HG03575 (cell line): ENCODE data around the gene TGFBR3.
"Not testable (repeated sequence)": the region's sequence is repeated elsewhere in the genome, so short reads cannot be mapped to it uniquely, and the experiment has no call there.

Experiments
- ATAC-seq: cut with Tn5 transposase; IDR thresholded peaks from one replicate; pipeline ENCODE4 v1.9.1; 2021; ENCODE audit not compliant: unreplicated experiment, insufficient number of reproducible peaks, low FRiP score; ENCODE audit errors: extremely low read depth

The TGFBR3 gene

DNA sequence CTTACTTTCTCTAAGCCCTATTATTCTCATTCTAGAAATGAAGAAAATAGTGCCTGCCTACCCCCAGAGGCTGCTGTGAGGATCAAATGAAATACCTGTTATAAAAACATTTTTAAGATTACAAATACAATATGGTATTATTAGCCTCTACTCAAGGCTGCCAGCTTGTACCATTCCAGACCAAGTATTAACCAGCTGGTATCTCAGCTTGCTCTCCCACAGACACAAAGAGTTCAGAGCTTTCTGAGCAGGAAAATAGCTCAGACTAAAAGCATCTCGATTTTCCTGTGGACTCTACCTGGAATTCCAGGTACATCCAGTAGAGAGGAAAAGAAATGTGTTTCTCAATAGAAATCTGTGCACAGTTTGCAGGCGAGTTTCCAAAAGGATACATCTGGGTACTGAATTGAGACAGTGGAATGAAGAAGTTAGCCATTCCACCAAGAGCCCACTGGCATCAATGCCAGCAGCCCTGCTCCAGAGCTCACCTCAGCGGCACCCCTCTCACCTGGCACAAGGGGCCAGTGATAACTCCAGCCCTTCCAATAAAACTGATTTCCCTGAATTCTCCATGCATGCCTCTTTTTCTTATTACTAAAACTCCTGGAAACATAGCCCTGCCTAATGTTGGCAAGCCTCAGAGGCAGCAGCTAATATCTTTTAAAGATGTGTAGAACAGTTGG is 31.0 kb downstream of the TGFBR3 start:
- ATAC-seq = no peak

GRCh38 chr1:91853397-91853796 is 32.6 kb downstream of the TGFBR3 start:
- ATAC-seq = no peak

DNA sequence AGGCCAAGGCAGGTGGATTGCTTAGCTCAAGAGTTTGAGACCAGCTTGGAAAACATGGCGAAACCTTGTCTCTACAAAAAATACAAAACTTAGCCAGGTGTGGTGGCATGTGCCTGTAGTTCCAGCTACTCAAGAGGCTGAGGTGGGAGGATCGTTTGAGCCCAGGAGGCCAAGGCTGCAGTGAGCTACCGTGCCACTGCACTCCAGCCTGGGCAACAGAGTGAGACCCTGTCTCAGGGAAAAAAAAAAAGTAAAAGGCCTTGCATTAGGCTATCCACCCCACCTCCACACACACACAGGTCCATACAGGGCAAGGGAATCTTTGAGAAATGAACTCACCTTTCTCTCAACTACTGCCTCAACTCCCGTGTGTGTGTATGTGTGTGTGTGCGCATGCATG is 33.9 kb downstream of the TGFBR3 start:
- ATAC-seq = not testable (repeated sequence)

DNA sequence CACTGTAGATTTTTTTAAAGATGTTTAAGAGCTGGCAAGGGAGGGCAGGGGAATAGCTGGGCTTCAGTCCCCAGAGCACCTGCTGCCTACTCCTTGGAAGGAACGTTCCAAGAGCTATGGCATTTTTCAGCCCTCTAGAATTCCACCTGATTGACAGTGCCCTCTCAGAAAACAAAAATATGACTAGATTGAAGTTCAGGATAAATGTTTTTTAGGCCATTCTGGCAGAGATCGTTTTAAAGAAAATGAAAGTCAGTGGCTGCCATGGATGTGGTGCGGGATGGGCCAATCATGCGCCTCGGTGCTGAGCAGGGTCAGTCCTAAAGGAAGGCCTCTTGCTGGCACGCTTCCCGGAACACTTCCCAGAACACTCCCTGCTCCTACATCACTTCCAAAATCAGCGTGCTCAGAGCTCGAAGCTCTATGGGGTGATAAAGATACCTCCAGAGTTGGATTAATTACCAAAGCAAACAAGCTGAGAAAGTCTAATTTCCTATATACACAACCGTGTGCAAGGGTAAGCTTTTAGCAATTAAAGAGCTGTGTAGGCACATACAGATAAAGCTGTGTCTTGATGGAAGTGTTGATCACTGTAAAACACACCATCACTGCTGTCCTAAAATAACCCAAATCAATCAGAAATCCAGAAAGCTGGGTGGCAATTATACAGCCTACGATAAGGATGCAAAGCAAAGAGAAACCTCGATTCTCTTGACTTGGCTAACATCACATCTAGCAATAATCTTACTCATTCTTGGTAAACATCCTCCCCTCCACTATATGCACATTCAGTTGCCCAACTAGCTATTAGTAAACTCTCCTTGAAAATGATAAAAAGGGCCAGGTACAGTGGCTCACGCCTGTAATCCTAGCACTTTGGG is 34.6 kb downstream of the TGFBR3 start:
- no peak for ATAC-seq

- ATAC-seq = no peak
Measured at GRCh38 chr1:91850708-91851107, 35.2 kb downstream of the TGFBR3 start.

GRCh38 chr1:91847851-91848250 is 38.1 kb downstream of the TGFBR3 start:
- ATAC-seq = no peak

DNA sequence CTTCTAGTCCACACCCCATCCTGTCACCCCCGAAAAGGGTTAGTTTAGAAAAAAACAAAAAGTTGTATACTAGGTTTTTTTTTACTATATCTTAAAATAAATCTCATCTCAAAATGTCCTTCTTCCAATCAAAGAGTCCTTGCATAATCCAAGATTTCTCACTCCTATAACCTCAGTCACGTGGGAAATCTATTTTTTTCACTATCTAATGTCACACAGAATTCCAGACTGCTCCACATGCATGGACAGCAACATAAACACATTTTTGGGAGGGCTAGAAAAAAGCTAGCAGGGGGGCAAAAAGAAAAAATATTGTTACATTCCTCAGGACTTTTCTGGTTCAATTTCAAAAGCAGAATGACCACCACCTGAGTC is 39.3 kb downstream of the TGFBR3 start:
- no peak for ATAC-seq

DNA sequence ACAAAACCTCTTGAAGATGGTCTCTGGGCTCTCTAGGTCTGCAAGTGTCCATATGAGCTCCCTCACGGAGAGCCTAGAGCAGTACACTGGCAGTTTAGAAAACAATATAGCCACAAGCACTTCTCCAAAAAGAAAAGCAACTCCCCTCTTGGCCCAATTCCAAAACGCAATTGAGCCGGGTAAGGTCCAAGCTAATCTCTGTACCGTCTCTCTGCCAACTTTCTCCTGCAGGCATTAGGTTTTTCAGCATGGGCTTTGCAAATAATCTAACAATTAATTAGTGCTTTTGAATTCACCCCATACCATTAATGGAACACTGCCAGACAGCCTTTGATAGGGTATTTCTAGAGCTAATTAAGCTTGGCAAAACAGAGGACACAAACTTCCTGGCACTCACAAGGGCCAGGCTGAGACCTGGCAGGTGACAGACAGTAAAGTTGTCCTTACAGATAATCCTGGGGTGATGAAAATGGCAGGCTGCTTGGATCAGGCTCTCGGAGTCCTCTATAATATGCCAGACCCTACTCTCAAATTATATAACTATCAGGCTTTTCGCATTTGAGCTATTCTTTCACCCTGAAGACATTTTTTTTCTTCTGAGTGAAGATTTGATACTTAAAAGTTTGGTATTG is 39.8 kb downstream of the TGFBR3 start:
- ATAC-seq = no peak

DNA sequence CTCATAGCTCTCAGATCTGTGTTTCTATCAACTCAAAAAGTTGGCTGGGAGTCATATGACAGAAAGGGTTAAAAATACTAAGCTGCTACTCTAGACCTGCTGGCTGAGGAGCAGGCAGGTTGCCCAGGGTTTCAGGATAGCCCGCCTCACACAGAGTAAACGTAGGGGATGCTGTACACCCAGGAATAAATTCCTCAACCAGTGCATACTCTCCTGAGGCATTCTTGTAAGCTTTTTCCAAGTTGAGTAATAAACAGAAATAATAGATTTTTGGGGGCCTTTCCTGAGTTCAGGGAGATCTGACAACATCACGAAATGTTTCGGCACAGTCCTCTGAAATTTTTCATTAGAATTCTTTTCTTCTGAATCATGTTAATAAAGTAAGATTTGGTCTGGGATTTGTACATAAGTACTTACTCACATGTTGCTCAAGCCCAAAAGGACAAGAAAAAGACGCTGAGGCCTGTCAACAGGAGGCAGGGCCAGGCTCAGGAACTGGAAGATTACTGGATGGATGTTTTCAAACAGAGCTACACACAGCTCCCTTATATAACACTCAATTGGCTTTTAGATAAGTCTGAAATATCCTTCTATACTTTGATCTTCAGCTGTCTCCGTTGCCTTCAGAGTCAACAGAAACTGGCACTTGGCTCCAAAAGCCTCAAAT is 41.0 kb downstream of the TGFBR3 start:
- ATAC-seq = no peak

DNA sequence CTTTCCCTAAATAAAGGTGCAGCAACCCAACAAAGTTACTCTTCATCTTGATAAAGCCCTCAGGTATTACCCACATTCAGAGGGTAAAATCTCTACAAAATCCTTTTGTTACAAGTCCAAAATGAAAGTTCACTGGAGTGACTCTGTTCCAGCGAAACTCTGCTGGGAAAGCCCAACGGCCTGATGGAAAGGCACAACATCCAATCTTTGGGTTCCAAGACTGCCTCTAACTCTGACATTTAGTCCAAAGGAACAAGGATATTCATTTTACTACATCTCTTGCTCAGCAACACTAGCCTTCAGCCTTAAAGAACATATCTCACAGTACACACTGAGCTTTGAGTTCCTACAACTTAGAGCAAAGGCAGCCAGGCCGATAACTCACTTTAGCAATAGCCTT is 42.1 kb downstream of the TGFBR3 start:
- no peak for ATAC-seq

- no peak for ATAC-seq
Measured at GRCh38 chr1:91842563-91842962, 43.4 kb downstream of the TGFBR3 start.

DNA sequence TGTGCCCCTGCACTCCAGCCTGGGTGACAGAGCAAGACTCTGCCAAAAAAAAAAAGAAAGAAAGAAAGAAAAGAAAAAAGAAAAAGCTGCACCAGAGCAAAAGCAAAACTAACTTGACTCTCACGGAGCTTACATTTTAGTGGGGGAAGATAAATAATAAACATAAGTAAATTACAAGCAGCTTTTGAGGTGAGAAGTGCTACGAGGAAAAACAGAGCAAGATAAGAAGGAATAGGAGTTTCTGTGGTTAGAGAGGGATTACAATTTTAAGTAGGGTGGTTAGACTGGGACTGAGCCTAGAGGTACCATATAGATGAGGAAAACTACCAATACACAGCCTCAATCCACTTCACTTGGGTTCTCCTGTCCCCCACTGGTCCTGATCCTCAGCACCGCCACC is 43.9 kb downstream of the TGFBR3 start:
- no peak for ATAC-seq

DNA sequence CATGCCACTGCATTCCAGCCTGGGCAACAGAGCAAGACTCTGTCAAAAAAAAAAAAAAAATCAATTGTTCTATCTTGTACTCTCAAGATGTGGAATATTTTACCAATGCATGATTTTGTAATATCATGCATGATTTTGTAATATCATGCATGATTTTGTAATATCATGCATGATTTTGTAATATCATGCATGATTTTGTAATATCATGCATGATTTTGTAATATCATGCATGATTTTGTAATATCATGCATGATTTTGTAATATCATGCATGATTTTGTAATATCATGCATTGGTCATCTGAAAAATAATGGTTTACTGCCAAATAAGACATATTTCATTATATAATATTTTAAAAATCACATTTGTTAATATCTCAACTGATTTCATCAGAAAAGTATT is 45.7 kb downstream of the TGFBR3 start:
- ATAC-seq = not testable (repeated sequence)

DNA sequence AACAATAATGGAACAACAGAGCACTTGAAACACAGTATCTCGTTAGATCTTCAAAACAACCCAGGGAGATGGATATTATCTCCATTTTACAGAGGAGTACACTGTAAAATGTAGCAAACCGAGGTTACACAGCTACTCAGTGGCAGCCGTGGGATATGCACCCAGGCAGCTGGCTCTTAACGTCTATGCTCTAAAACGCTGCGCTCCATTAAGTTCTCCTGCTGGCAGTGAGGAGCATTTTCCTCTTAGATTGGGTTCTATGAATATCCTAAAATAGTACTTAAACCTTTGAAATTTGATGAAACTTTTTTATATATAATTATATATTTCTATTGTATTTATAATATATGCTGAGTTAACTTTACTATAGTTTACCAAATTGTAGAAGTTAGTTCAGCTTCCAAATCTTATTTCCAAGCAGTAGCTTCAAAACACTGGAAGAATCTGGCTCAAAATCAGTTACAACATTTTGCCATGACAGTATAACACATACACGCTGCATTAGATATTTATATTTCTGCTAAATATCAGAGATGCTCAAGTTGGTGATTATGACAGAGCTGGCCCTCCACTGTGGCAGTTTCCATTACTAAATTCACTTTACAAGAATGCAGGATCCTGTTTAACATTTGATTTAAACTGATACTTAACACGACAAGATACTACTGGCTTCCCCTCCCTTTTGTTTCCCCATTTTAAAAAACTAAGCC is 49.5 kb downstream of the TGFBR3 start:
- ATAC-seq = no peak

DNA sequence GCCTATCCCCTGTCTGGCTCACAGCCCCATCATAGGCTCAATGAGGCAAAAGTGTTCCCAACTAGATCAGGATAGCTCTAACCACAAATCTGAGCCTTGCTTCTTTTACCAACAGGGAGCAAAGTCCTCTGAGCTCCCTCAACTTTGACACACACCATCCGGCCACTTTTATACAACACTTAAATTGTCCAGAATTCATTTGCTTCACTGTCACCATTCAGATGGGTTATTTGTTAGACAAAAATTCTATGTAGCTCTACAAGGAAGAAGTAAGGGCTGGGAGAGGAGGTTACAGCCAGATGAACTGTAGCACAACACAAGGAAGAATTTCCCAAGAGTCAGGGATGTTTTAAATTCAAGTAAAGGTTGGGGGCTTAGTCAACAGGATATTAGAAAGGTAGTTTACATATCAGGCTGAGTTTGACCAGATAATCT is 50.8 kb downstream of the TGFBR3 start:
- no peak for ATAC-seq

GRCh38 chr1:91834549-91834948 is 51.4 kb downstream of the TGFBR3 start:
- not testable (repeated sequence) for ATAC-seq

GRCh38 chr1:91833946-91834345 is 52.0 kb downstream of the TGFBR3 start:
- no peak for ATAC-seq

DNA sequence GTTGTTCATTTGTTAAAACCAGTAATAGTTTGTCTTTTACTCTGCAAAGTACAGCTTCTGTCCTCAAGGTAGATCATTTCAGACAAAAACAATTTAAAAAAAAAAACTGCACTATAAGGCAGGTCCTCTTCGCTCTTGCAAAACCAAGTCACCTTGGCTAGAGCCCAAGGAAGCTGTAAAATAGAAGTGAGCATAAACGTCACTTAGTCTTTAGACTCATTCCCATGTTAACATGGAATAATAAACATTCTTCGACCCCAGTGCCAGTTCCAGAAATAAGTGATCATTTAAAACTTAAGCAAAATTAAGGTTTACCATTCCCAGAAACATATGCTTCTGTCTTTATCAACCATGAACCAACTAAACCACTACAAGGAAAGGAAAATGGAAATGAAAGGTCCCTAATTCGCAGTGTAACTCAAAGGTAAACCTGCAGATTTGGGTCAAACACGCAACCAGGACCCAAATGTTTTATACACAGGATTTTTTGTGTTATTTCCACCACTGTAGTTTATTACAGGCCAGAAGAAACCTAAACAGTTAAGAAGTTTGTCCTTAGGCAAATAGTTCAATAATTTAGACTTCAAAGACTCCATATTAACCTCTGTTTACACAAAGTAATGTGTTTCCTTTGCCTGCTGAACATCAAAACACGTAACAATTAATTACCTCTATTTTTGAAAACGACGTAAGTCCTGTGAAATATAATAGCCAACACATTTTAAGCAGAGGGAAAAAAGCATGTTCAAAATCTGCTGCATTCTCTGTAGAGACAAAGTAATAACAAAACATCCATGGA is 54.6 kb downstream of the TGFBR3 start:
- ATAC-seq = no peak
